H1 (cell line): ENCODE measurements around the gene COLEC12. TPM values are rescaled to one million over a fixed set of nuclear protein-coding genes. Genes with fewer than 3 reads are reported as not detected.

Experiments
- CHD7 ChIP-seq: fragments of 300-600 bp; sonication (generic); IDR thresholded peaks from 2 replicates; pipeline ENCODE4 v1.7.1; 2012; ENCODE audit warnings: low read length, moderate library complexity, mild to moderate bottlenecking, inconsistent platforms; ENCODE audit not compliant: insufficient replicate concordance
- FOSL1 ChIP-seq: IDR thresholded peaks from 2 replicates; pipeline ENCODE4 v1.6.1; 2011; ENCODE audit warnings: mild to moderate bottlenecking, low read depth, low read length, moderate library complexity; ENCODE audit not compliant: insufficient read depth
- HDAC2 ChIP-seq, 2 experiments: fragments of 300-600 bp in 1 of 2; sonication (generic) in 1 of 2; IDR thresholded peaks; 2 replicates each; pipeline ENCODE4 v1.6.1; 2011 to 2012; ENCODE audit warnings: low read depth in 2 of 2, low read length in 2 of 2, mild to moderate bottlenecking in 2 of 2, moderate library complexity in 2 of 2, borderline replicate concordance in 1 of 2, inconsistent platforms in 1 of 2
- MAFK ChIP-seq: IDR thresholded peaks from 2 replicates; pipeline ENCODE4 v1.6.1; 2012; ENCODE audit warnings: low read depth, mild to moderate bottlenecking, improper control_type of control experiment, low read length
- MAX ChIP-seq: IDR thresholded peaks from 2 replicates; pipeline ENCODE4 v1.6.1; 2012; ENCODE audit warnings: inconsistent platforms
- PHF8 ChIP-seq: fragments of 200-600 bp; sonication (generic); conservative IDR thresholded peaks from 2 replicates; pipeline ENCODE4 v1.7.1; 2012; ENCODE audit warnings: low read depth, mild to moderate bottlenecking, inconsistent platforms, low read length, moderate library complexity
- RAD21 ChIP-seq, 2 experiments: IDR thresholded peaks in 1 of 2; conservative IDR thresholded peaks in 1 of 2; 2 replicates each; pipeline ENCODE4 v1.6.1; 2011; ENCODE audit warnings: low read depth in 2 of 2, low read length in 2 of 2, improper control_type of control experiment in 1 of 2, inconsistent platforms in 1 of 2, mild to moderate bottlenecking in 1 of 2, moderate library complexity in 1 of 2
- SIN3A ChIP-seq, 2 experiments: IDR thresholded peaks in 1 of 2; conservative IDR thresholded peaks in 1 of 2; 2 replicates each; pipeline ENCODE4 v1.6.1; 2011 to 2012; ENCODE audit warnings: low read length in 2 of 2, improper control_type of control experiment in 1 of 2, low read depth in 1 of 2, mild to moderate bottlenecking in 1 of 2
- SP1 ChIP-seq: IDR thresholded peaks from 2 replicates; pipeline ENCODE4 v1.6.1; 2011; ENCODE audit warnings: low read depth, low read length
- YY1 ChIP-seq: IDR thresholded peaks from 2 replicates; pipeline ENCODE4 v1.6.1; 2011; ENCODE audit warnings: low read depth, mild to moderate bottlenecking, low read length
- polyA plus RNA-seq, 7 experiments: library from polyadenylated mRNA; depleted of rRNA in 3 of 7; stranded (reverse) in 5 of 7; unstranded in 2 of 7; fragments of >200 nt in 5 of 7; fragments of 200-250 nt in 2 of 7; gene quantifications; 1 replicate in 5 of 7; 2 replicates in 1 of 7; 4 replicates in 1 of 7; pipeline versions ENCODE4 v1.2.1 to v1.2.3, GENCODE V29; 2011 to 2013; ENCODE audit warnings: missing spikeins in 2 of 7, mixed read lengths in 2 of 7
- total RNA-seq: library from RNA; stranded (reverse); fragmentation: NEBNext Ultra II Directional; extraction: Animal tissue kit (Norgen Biotek cat#: 25700); gene quantifications from 2 replicates; pipeline ENCODE4 v1.2.1, GENCODE V29; 2021

COLEC12 gene
- total and polyA plus RNA-seq, 2 of the 8 experiments (the other 6 are each of a cell fraction or from before 2014, with no cell fraction given) = 0.44 to 2.3 TPM

GRCh38 chr18:364256-364826 lies 136.2 kb downstream of the COLEC12 start (continued):
- TF ChIP-seq CHD7 (no peak), RAD21 (IDR thresholded peaks at IDR 0.05 in 1 of 2, conservative IDR thresholded peaks at IDR 0.05 in 1 of 2; ENCODE audit: low read depth in 2 of 2, low read length in 2 of 2) (no peak), MAX (no peak), PHF8 (no peak), SP1 (no peak), FOSL1 (no peak), YY1 (no peak), HDAC2 (IDR thresholded peaks at IDR 0.05; ENCODE audit: borderline replicate concordance in 1 of 2, low read depth in 2 of 2, low read length in 2 of 2) (no peak), MAFK (no peak), SIN3A (conservative IDR thresholded peaks at IDR 0.05 in 1 of 2, IDR thresholded peaks at IDR 0.05 in 1 of 2; ENCODE audit: low read depth in 1 of 2, low read length in 2 of 2) (no peak)
- TF ChIP-seq, all 59 proteins: peak for 0
